Testis (tissue), 2 donors: ENCODE measurements around the gene FBP2.

ENCODE experiments used
- CTCF ChIP-seq, 3 experiments: fragments of 450-650 bp in 2 of 3; fragments of 200-600 bp in 1 of 3; sonication (generic) in 1 of 3; IDR thresholded peaks; one replicate each; pipeline ENCODE4 v1.5.1; 2016 to 2019; ENCODE audit warnings: antibody characterized with exemption in 3 of 3, mild to moderate bottlenecking in 2 of 3, moderate library complexity in 1 of 3
- POLR2A ChIP-seq: fragments of 450-650 bp; IDR thresholded peaks from one replicate; pipeline ENCODE4 v1.6.1; 2017; ENCODE audit warnings: antibody characterized with exemption, mild to moderate bottlenecking, moderate library complexity

DNA sequence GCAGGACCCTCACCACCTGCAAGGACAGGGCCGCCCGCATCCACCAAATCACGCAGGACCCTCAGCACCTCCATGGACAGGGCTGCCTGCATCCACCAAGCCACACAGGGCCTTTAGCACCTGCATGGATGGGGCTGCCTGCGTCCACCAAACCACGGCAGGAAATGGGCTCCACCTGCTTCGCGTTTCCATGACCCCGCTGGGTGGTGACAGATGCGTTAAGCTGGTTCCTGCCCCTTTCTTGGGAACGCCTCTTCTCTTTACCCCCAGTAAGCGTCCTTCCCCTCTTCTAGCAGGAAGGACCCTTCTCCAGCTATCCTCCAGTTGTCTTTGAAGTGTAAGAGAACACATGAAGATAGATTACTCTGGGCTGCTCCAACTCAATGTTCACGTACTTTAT is 32.2 kb upstream of the FBP2 start:
- TF ChIP-seq CTCF (IDR thresholded peaks at IDR 0.05) = no peak
- no peak for TF ChIP-seq POLR2A
